PC-9 (cell line): Measurements from ENCODE around the gene TP53RK. TPM values are rescaled to one million over a fixed set of nuclear protein-coding genes. Genes with fewer than 3 reads are reported as not detected.

ENCODE experiments used
- BruUV-seq: library from RNA; stranded (reverse); fragments of 400-500 nt; replicated peaks from 2 replicates; lab custom pipeline; 2021; lab: Mats Ljungman, UMichigan
- CTCF ChIA-PET: fragments of 300-600 bp; sonication (Branson Sonifier 250); formaldehyde crosslinking; loops from one replicate; lab custom pipeline; 2022; ENCODE audit warnings: antibody characterized with exemption; lab: Charles Lee
- POLR2A ChIA-PET: fragments of 300-600 bp; sonication (Branson Sonifier 250); formaldehyde crosslinking; loops from one replicate; lab custom pipeline; 2022; ENCODE audit warnings: antibody characterized with exemption; ENCODE audit not compliant: unreplicated experiment; lab: Charles Lee
- DNase-seq, 2 experiments: peaks; one replicate each; pipeline versions ENCODE4 v3.0.0 to v3.0.0-alpha.2; 2015 to 2022; ENCODE audit warnings: mixed read lengths in 1 of 2
- H2AFZ ChIP-seq: fragments of 200-600 bp; sonication (generic); 2 replicates; pipeline ENCODE4 v1.8.1; 2017; ENCODE audit warnings: antibody characterized with exemption
- H3F3A ChIP-seq: fragments of 200-600 bp; sonication (generic); 2 replicates; pipeline ENCODE4 v1.8.1; 2017; ENCODE audit warnings: antibody characterized with exemption, mild to moderate bottlenecking, low read depth; ENCODE audit not compliant: insufficient read depth
- H3K27ac ChIP-seq: fragments of 200-600 bp; sonication (generic); 2 replicates; pipeline ENCODE4 v1.6.1; 2016; ENCODE audit warnings: mixed run types
- H3K27me3 ChIP-seq: fragments of 200-600 bp; sonication (generic); 2 replicates; pipeline ENCODE4 v1.6.1; 2016; ENCODE audit warnings: low read depth, mixed run types; ENCODE audit not compliant: insufficient read depth
- H3K36me3 ChIP-seq: fragments of 200-600 bp; sonication (generic); 2 replicates; pipeline ENCODE4 v1.6.1; 2016; ENCODE audit warnings: low read depth, mixed run types
- H3K4me1 ChIP-seq: fragments of 200-600 bp; sonication (generic); replicated peaks from 2 replicates; pipeline ENCODE4 v1.6.1; 2016; ENCODE audit warnings: mixed run types; ENCODE audit not compliant: insufficient read depth
- H3K4me2 ChIP-seq: fragments of 200-600 bp; sonication (generic); 2 replicates; pipeline ENCODE4 v1.6.1; 2017; ENCODE audit warnings: mixed run types
- H3K4me3 ChIP-seq: fragments of 200-600 bp; sonication (generic); 2 replicates; pipeline ENCODE4 v1.6.1; 2016; ENCODE audit warnings: mixed run types
- H3K79me2 ChIP-seq: fragments of 200-600 bp; sonication (generic); 2 replicates; pipeline ENCODE4 v1.6.1; 2017; ENCODE audit warnings: low read depth, mixed run types
- H3K9me2 ChIP-seq: fragments of 200-600 bp; sonication (generic); 2 replicates; pipeline ENCODE4 v1.8.1; 2017; ENCODE audit warnings: mild to moderate bottlenecking; ENCODE audit not compliant: insufficient read depth
- H3K9me3 ChIP-seq: fragments of 200-600 bp; sonication (generic); 2 replicates; pipeline ENCODE4 v1.8.1; 2016; ENCODE audit warnings: low read depth; ENCODE audit not compliant: insufficient read depth
- H4K20me1 ChIP-seq: fragments of 200-600 bp; sonication (generic); 2 replicates; pipeline ENCODE4 v1.8.1; 2017; ENCODE audit not compliant: insufficient read depth
- EZH2 ChIP-seq: fragments of 200-600 bp; sonication (generic); IDR thresholded peaks from 2 replicates; pipeline ENCODE4 v1.8.0; 2017; ENCODE audit warnings: antibody characterized with exemption, low read depth
- intact Hi-C: fragments of 100-400 bp; cut with micrococcal nuclease; formaldehyde crosslinking; loops from one replicate; pipeline ENCODE4 v1.10.0; 2022; ENCODE audit not compliant: unreplicated experiment
- total RNA-seq: library from RNA; stranded (reverse); gene quantifications from 2 replicates; pipeline ENCODE4 v1.2.3, GENCODE V29; 2021
- TF ChIP-seq, protein P1 (sequence below): fragments of 200-600 bp; sonication (generic); conservative IDR thresholded peaks from 2 replicates; pipeline ENCODE4 v1.6.1; 2017; ENCODE audit warnings: mixed run types, antibody characterized with exemption, mild to moderate bottlenecking, moderate library complexity

The TP53RK gene
- total RNA-seq, 1 experiment from 2014 or later: 10.4 TPM

DNA sequence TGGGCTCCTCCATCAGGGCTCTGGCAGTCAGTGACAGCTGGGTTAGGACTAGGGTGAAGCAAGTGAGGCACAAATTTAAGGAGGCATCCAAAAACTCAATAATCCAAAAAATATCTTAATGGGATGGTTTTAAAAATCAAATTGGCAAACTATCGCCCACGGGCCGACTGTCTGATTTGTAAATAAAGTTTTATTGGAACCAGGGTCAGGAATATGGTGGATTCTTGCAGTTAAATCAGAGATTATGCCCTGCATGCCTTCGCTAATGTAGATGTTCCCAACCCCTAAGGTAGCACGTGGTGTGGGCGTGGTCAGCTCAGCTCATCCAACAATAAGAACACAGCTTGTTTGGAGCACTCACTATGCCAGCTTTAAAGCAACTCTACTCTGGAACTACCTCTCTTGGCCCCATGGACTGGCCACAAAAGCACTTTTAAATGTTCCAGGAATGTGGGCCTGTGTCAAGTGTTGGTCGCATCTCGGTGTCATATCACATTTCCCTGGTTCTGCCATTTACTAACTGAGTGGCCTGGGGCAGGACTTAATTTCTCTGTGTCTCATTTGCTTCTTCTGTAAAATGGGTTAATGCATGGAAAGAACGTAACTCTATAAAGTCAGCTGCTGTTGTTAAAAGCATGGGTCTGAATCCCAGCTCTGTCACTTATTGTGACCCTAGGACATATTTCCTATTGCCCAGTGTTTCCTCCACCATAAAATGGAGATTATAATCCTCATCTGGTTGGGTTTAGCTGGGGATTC lies 7.0 kb downstream of the TP53RK start:
- Histone ChIP-seq H3K4me1 (peaks cover 4% of the 10 kb centered on the region), H3K9me3 (no peaks in the 10 kb centered on the region), H2AFZ (no peak overlapping the region), H4K20me1 (peaks cover 16% of the 10 kb centered on the region), H3K4me2 (no peak overlapping the region), H3K9me2 (no peaks in the 10 kb centered on the region), H3K79me2 (peaks cover 35% of the 10 kb centered on the region), H3K27ac (no peak overlapping the region), H3F3A (peaks cover 10% of the 10 kb centered on the region; the same call in 1 of the 2 replicates), H3K36me3 (peaks cover 12% of the 10 kb centered on the region; the same call in 1 of the 2 replicates), H3K27me3 (no peaks in the 10 kb centered on the region), H3K4me3 (no peak overlapping the region)
- BruUV-seq: no TSS peak
- TF ChIP-seq EZH2: no peak
- TF ChIP-seq, protein P1, sequence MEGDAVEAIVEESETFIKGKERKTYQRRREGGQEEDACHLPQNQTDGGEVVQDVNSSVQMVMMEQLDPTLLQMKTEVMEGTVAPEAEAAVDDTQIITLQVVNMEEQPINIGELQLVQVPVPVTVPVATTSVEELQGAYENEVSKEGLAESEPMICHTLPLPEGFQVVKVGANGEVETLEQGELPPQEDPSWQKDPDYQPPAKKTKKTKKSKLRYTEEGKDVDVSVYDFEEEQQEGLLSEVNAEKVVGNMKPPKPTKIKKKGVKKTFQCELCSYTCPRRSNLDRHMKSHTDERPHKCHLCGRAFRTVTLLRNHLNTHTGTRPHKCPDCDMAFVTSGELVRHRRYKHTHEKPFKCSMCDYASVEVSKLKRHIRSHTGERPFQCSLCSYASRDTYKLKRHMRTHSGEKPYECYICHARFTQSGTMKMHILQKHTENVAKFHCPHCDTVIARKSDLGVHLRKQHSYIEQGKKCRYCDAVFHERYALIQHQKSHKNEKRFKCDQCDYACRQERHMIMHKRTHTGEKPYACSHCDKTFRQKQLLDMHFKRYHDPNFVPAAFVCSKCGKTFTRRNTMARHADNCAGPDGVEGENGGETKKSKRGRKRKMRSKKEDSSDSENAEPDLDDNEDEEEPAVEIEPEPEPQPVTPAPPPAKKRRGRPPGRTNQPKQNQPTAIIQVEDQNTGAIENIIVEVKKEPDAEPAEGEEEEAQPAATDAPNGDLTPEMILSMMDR: no peak
- ChIA-PET POLR2A (interaction anchor here (0.7 kb wide), 1 partner anchor 20 kb away, joined by 7 read pairs; no protein-coding TSS in a partner anchor), CTCF (no interaction called here)
- intact Hi-C loops: no loop called here
- DNase-seq: no peak

DNA sequence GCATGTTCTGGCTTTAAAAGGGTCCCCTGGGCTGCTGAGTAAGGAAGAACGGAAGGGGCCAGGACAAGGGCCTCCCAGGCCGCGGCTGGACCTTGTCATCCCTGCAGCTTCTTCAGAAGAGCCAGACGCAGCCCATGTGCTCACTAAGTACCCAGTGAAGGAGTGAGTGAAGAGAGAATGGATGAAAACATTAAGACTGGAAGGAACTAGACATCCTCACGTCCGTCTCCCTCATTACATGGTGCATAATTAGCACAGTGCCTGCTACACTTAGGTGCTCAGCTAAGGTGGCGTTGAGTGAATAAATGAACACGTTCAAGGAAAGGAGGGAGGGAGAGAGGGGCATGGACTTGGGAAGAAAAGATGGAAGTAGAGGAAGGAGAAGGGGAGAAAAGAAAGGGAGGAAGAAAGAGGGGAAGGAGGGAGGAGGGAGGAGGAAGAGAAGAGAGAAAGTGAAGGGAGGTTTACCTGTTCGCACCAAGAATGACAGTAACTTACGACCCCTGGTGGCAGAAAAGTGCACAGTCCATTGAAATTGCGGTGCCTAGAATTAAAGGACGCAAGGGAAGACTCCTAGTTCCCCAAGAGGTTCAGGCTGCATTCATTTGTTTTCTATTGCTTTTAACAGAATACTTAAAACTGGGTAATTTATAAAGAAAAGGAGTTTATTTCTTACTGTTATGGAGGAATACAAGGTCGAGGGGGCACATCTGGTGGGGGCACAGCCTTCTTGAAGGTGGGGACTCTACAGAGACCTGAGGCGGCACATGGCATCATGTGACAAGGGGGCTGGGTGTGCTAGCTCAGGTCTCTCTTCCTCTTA lies 8.0 kb downstream of the TP53RK start:
- Histone ChIP-seq H2AFZ (no peak overlapping the region), H4K20me1 (peaks cover 16% of the 10 kb centered on the region), H3K9me3 (no peaks in the 10 kb centered on the region), H3F3A (peaks cover 10% of the 10 kb centered on the region; the same call in 1 of the 2 replicates), H3K4me3 (no peak overlapping the region), H3K4me2 (no peak overlapping the region), H3K27me3 (no peaks in the 10 kb centered on the region), H3K27ac (no peak overlapping the region), H3K9me2 (no peaks in the 10 kb centered on the region), H3K36me3 (peaks cover 7% of the 10 kb centered on the region; the same call in 1 of the 2 replicates), H3K4me1 (no peaks in the 10 kb centered on the region), H3K79me2 (peaks cover 25% of the 10 kb centered on the region)
- intact Hi-C loops: loop anchor here (1.0 to 2.0 kb wide), 2 partner anchors 122 to 160 kb away; no protein-coding TSS in a partner anchor
- CTCF ChIA-PET: interaction anchor here (0.9 kb wide), 1 partner anchor 123 kb away, joined by 4 read pairs; no protein-coding TSS in a partner anchor
- POLR2A ChIA-PET: no interaction called here
- no TSS peak for BruUV-seq
- TF ChIP-seq EZH2: no peak
- TF ChIP-seq, protein P1: peak; percentile 91
- peak; percentile 53 to 62 for DNase-seq

DNA sequence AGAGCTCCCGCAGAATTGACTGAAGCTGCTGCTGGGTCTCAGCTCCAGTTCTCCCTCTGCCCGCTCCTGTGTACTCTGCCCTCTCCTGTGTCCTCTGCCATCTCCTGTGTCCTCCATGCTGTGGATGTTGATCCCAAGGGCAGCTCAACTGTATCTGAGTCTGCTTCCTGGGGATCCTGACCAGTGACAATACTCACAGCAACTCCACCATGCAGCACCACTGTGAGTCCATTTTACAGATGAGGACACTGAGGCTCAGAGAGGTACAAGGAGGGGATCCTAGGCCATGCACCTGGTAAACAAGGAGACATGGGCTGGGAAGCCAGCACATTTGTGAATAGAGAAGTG lies 8.6 kb downstream of the TP53RK start:
- H4K20me1 ChIP-seq: peaks cover 16% of the 10 kb centered on the region
- H3K36me3 ChIP-seq: 0 out of 2 replicates have a peak, but pooled peaks cover under 1% of the 10 kb centered on the region
- peaks cover 19% of the 10 kb centered on the region for H3K79me2 ChIP-seq
- ChIA-PET POLR2A (no interaction called here), CTCF (interaction anchor here (0.9 kb wide), 1 partner anchor 122 kb away, joined by 4 read pairs; no protein-coding TSS in a partner anchor)
- DNase-seq: no peak
- no TSS peak for BruUV-seq
- no peaks in the 10 kb centered on the region for H3K4me1 ChIP-seq
- no peak overlapping the region for H3K4me3 ChIP-seq
- H2AFZ ChIP-seq: no peak overlapping the region
- peaks cover 10% of the 10 kb centered on the region; the same call in 1 of the 2 replicates for H3F3A ChIP-seq
- no peak for TF ChIP-seq EZH2
- TF ChIP-seq, protein P1: no peak
- no peaks in the 10 kb centered on the region for H3K9me3 ChIP-seq
- no peak overlapping the region for H3K4me2 ChIP-seq
- intact Hi-C loops: loop anchor here (1.0 to 2.0 kb wide), 2 partner anchors 122 to 159 kb away; no protein-coding TSS in a partner anchor
- no peak overlapping the region for H3K27ac ChIP-seq
- no peaks in the 10 kb centered on the region for H3K9me2 ChIP-seq
- no peaks in the 10 kb centered on the region for H3K27me3 ChIP-seq
